HAP-1 (cell line): ENCODE results near the gene ZNF860.
"Not testable (repeated sequence)": the region's sequence is repeated elsewhere in the genome, so short reads cannot be mapped to it uniquely, and the experiment has no call there.

Source experiments
- DNase-seq, 2 experiments: peaks; one replicate each; pipeline ENCODE4 v3.0.0-alpha.2; 2016 to 2020; ENCODE audit warnings: low spot score in 2 of 2
- H3K27me3 ChIP-seq: fragments of 250-450 bp; sonication (Bioruptor Pico); 2 replicates; pipeline ENCODE4 v1.5.1; 2020; ENCODE audit warnings: low read depth, mild to moderate bottlenecking, moderate library complexity
- H3K36me3 ChIP-seq: fragments of 250-450 bp; sonication (Bioruptor Pico); replicated peaks from 2 replicates; pipeline ENCODE4 v1.5.1; 2020; ENCODE audit warnings: mild to moderate bottlenecking
- H3K4me1 ChIP-seq: fragments of 250-450 bp; sonication (Bioruptor Pico); 2 replicates; pipeline ENCODE4 v1.5.1; 2020; ENCODE audit warnings: mild to moderate bottlenecking
- H3K4me3 ChIP-seq: fragments of 250-450 bp; sonication (Bioruptor Pico); 2 replicates; pipeline ENCODE4 v1.5.1; 2020; ENCODE audit warnings: mild to moderate bottlenecking, moderate library complexity
- H3K9me3 ChIP-seq: fragments of 250-450 bp; sonication (Bioruptor Pico); 2 replicates; pipeline ENCODE4 v1.5.1; 2020; ENCODE audit warnings: mild to moderate bottlenecking, moderate library complexity
- in situ Hi-C: fragments of 300-500 bp; cut with MboI; formaldehyde crosslinking; loops from 3 replicates; pipeline ENCODE4 v1.14.3; 2020; ENCODE audit warnings: low sequenced_read_pairs, inconsistent platforms, mixed read lengths

The ZNF860 gene

DNA sequence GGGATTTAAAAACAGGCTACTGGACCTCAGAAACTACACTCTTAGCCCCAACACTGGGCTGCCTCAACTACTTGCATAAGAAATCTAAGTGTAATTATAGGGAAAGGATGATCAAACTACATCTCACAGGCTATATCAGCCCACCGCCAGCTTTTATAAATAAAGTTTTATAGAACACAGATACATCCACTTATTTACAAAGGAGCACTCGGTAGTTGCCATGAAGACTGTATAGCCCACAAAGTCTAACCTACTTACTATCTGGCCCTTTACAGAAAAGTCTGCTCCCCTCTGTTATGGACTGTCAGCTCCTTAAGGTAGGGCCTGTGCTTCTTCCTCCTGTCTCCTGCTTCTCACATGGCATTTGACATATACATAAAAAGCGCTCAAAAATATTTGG is 9.9 kb upstream of the ZNF860 start:
- in situ Hi-C loops, result no loop called here
- Histone ChIP-seq H3K9me3 (no peaks in the 10 kb centered on the region), H3K4me1 (peaks cover 25% of the 10 kb centered on the region)

DNA sequence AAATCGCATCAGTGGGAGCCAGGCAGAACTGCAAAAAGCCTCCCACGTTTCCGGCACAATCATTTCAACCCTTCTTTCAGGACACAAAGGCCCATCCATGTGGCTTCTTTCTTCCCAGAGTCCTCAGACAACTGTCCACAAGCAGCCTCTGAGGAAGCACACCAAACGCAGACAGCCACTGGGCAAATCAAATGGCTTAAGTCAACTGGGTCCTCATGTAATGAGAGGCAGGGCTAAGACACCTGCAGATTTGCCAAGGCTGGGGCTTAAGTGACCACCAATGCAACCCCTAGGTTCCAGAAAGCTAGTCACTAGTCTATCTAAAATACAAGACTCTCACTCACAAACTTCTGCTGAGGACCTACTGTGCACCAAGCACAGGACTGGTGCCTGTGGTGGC is 8.5 kb upstream of the ZNF860 start:
- no peak overlapping the region for H3K4me3 ChIP-seq
- no peaks in the 10 kb centered on the region for H3K27me3 ChIP-seq
- in situ Hi-C loops, result no loop called here
- no peaks in the 10 kb centered on the region for H3K36me3 ChIP-seq
- H3K9me3 ChIP-seq, result no peaks in the 10 kb centered on the region
- H3K4me1 ChIP-seq, result peaks cover 17% of the 10 kb centered on the region
- no peak for DNase-seq

More for the DNA sequence above, 9.9 kb upstream of the ZNF860 start:
- no peak overlapping the region for H3K4me3 ChIP-seq
- H3K27me3 ChIP-seq, result no peaks in the 10 kb centered on the region
- DNase-seq, result no peak
- no peaks in the 10 kb centered on the region for H3K36me3 ChIP-seq

DNA sequence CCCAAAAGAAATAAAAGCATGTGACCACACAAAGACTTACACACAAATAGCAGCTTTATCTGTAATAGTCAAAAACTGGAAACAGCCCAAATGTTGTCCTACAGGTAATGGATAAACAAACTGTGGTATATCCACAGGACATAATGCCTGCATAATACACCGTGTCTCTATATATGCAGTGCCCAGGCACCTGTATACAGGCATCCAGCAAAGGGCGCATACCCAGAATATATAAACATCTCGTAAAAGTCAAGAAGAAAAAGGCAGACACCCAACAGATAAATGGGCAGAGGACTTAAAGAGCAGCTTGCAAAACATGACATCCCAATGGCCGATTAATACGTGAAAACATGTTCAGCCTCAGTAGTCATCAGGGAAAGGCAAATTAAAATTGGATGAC is 7.7 kb upstream of the ZNF860 start:
- in situ Hi-C loops, result no loop called here
- Histone ChIP-seq H3K27me3 (no peaks in the 10 kb centered on the region), H3K4me3 (no peak overlapping the region), H3K9me3 (no peaks in the 10 kb centered on the region), H3K4me1 (peaks cover 12% of the 10 kb centered on the region), H3K36me3 (no peaks in the 10 kb centered on the region)
- no peak for DNase-seq

DNA sequence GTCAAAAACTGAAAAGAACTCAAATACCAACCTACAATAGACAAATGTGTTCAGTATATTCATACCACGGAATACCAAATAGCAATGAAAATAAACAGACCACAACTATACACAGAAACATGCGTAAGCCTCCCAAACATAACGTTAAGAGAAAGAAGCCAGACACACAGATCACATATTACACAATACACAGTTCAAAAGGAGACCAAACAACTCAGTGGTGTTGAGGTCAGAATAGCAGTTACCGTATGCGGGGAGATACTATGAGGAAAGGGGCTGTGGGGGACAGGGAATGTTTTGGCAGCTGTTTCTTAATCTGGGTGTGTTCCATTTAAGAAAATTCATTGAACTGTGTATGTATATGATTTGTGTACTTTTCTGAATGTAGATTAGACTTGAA is 7.1 kb upstream of the ZNF860 start:
- in situ Hi-C loops, result no loop called here
- Histone ChIP-seq H3K36me3 (no peaks in the 10 kb centered on the region), H3K4me3 (no peak overlapping the region), H3K4me1 (peaks cover 8% of the 10 kb centered on the region), H3K27me3 (no peaks in the 10 kb centered on the region), H3K9me3 (no peaks in the 10 kb centered on the region)
- no peak for DNase-seq

DNA sequence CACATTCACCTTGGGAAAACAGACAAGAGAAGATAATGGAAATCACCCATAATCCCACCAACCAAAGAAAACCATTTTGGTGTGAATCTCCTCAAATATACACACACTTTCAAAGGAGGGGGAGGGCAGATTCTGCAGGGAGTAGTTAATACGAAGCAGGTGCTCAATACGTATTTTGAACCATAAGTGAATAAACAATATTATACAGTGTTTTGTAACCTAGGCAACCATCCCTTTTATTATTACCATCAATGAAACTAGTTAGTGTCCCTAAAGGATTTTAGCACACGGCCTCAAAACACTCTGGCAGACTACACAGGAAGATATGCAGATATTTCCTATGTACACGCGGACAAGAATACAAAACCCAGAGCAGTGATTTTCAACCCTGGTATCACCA is 6.6 kb upstream of the ZNF860 start:
- Histone ChIP-seq H3K9me3 (no peaks in the 10 kb centered on the region), H3K27me3 (no peaks in the 10 kb centered on the region), H3K4me1 (peaks cover 5% of the 10 kb centered on the region), H3K4me3 (no peak overlapping the region), H3K36me3 (no peaks in the 10 kb centered on the region)
- no peak for DNase-seq
- in situ Hi-C loops, result no loop called here

DNA sequence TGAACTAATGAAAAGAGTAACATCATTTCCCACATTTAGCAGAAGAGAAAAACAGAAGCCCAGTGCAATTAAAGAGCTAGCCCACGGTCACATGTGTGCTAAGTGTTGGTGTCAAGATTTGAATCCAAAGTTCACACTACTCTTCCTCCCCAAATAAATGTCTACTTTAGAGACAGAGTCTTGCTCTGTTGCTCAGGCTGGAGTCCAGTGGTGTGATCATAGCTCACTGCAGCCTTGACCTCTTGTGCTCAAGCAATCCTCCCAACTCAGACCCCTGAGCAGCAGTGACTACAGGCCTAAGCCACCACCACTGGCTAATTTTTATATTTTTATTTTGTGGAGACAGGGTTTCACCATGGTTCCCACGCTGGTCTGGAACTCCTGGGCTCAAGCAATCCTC is 5.2 kb upstream of the ZNF860 start:
- Histone ChIP-seq H3K27me3 (no peaks in the 10 kb centered on the region), H3K9me3 (no peaks in the 10 kb centered on the region), H3K4me1 (peaks cover 4% of the 10 kb centered on the region; the same call in 1 of the 2 replicates), H3K36me3 (no peaks in the 10 kb centered on the region), H3K4me3 (no peak overlapping the region)
- in situ Hi-C loops, result no loop called here
- DNase-seq, result no peak

DNA sequence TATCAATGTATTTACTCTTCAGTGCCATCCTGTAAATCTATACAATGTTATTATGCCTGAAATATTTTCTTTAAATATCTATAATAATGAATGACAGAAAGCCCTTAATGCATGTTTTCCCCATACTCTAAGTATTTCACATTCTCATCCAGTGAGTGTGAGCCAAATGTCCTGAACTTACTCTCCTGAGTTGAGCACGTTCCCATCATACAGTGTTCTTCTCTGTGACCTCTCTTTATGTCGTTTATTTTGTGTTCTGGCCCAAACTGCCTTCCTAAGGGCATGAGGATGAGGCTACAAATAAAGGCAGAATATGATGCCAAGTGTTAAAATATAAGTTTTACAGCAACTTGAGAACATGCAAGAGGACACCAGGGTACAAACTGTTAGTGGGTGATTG is 3.8 kb upstream of the ZNF860 start:
- no peaks in the 10 kb centered on the region for H3K9me3 ChIP-seq
- in situ Hi-C loops, result no loop called here
- no peaks in the 10 kb centered on the region for H3K27me3 ChIP-seq
- H3K4me3 ChIP-seq, result no peak overlapping the region
- H3K36me3 ChIP-seq, result no peaks in the 10 kb centered on the region
- DNase-seq, result no peak
- peaks cover 13% of the 10 kb centered on the region for H3K4me1 ChIP-seq

DNA sequence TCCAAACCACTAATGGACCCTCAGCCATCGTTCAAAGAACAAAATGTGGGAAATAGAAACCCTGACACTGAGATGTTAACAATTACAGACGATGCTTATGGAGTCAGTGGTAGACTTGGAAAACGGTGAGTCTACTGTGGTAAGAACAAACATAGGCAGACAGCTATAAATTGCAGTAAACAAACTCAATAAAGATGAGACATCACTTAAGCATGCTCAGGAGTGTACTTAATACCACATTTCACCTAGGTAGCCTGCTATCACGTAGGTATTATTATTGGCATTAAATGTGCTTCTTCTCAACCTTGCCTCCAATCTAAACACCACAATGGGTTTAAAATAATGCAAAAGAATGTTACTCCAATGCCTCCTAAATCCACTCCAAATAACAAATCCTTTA is 3.0 kb upstream of the ZNF860 start:
- no peaks in the 10 kb centered on the region for H3K9me3 ChIP-seq
- no peak for DNase-seq
- no peaks in the 10 kb centered on the region for H3K27me3 ChIP-seq
- H3K4me1 ChIP-seq, result peaks cover 13% of the 10 kb centered on the region
- in situ Hi-C loops, result no loop called here
- H3K36me3 ChIP-seq, result no peaks in the 10 kb centered on the region
- no peak overlapping the region for H3K4me3 ChIP-seq

DNA sequence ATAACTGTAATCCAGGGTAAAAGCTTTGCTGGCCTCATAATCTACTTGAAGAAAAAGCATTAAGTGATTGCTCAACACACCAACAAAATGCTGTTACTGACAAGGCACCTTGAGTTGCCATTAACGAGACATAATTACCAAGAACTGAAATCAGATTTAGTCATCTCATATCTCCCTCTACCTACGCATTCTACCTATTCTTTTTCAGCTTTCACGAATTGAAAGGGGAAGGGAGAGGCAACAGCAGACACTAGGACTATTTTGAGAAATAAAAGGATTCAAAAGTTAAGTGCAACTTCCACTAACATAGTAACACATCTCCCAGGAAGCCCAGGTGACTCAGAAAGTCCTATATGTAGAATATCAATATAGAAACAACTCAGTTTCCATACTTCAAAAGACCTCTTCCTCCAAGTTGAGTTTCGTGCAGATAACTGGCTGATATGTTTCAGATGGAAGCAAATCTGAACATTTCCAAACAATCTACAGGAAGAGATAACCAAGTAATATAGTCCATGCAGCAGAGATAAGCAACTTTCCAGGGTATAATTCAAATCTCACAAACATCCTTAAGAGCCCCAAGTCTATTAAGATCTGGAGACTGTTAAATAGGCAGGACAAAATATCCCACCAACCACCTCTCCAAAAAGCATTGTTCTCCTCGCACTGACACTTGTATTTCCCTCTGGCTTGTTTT is 2.4 kb upstream of the ZNF860 start:
- no peaks in the 10 kb centered on the region for H3K36me3 ChIP-seq
- no peak for DNase-seq

GRCh38 chr3:31980530-31981205 is 882 bp upstream of the ZNF860 start:
- H3K36me3 ChIP-seq, result no peaks in the 10 kb centered on the region
- H3K9me3 ChIP-seq, result no peaks in the 10 kb centered on the region
- H3K4me1 ChIP-seq, result peaks cover 9% of the 10 kb centered on the region
- H3K27me3 ChIP-seq, result no peaks in the 10 kb centered on the region
- peak overlapping the region; percentile 68 for H3K4me3 ChIP-seq
- in situ Hi-C loops, result no loop called here
- DNase-seq, result peak; percentile 44 to 74

More for the DNA sequence above, 2.4 kb upstream of the ZNF860 start:
- no peaks in the 10 kb centered on the region for H3K9me3 ChIP-seq
- H3K27me3 ChIP-seq, result no peaks in the 10 kb centered on the region
- peaks cover 13% of the 10 kb centered on the region for H3K4me1 ChIP-seq
- in situ Hi-C loops, result no loop called here
- no peak overlapping the region for H3K4me3 ChIP-seq

DNA sequence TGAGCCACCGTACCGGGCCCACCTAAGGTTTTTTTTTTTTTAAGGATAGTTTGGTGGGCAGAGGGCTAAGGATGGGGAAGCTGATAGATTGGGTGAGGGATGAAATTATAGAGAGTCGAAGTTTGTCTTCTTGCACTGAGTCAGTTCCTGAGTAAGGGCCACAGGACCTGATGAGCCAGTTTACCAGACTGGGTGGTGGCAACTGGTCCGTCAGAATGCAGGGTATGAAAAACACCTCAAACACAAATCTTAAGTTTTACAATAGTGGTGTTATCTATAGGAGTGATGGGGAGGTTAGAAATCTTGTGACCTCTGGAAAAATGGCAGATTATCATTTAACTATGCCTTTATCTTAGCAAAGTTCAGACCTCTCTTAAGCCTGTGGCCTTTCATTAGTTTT is 2.8 kb downstream of the ZNF860 start:
- Histone ChIP-seq H3K36me3 (no peaks in the 10 kb centered on the region), H3K9me3 (no peaks in the 10 kb centered on the region), H3K4me1 (peaks cover 9% of the 10 kb centered on the region), H3K4me3 (no peak overlapping the region), H3K27me3 (no peaks in the 10 kb centered on the region)
- no peak for DNase-seq
- in situ Hi-C loops, result no loop called here

DNA sequence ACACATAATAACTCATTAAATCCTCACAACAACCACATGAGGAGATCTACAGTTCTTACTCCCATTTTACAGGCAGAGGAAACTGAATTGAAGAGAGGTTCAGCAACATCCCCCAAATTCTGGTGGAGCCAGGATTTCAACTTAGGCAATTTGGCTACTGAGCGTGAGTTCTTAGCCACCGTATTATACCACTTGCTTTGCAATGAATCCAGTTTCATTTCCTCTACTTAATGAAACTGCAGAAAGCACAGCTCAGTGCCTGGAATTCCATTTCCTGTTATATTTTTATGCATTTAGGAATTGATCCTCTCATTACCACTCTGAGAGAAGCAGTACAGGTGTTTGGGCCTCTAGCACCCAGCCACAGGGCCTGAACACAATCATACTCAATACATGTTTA is 4.3 kb downstream of the ZNF860 start:
- DNase-seq, result no peak
- Histone ChIP-seq H3K4me1 (peaks cover 9% of the 10 kb centered on the region; the same call in 1 of the 2 replicates), H3K36me3 (no peaks in the 10 kb centered on the region), H3K9me3 (no peaks in the 10 kb centered on the region), H3K4me3 (no peak overlapping the region), H3K27me3 (no peaks in the 10 kb centered on the region)
- in situ Hi-C loops, result no loop called here

- H3K9me3 ChIP-seq, result no peaks in the 10 kb centered on the region
Measured at GRCh38 chr3:31988271-31988670, 6.7 kb downstream of the ZNF860 start.

DNA sequence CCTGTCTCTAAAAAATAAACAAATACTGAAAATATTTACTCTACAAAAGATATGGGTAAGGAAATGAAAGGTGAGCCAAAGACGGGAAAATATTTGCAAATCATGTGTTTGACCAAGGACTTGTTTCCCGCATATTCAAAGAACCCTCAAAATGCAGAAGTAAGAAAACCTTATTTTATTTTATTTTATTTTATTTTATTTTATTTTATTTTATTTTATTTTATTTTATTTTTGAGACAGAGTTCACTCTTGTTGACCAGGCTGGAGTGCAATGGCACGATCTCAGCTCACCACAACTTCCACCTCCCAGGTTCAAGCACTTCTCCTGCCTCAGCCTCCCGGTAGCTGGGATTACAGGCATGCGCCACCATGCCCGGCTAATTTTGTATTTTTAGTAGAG is 11.4 kb downstream of the ZNF860 start:
- H3K4me1 ChIP-seq, H3K9me3 ChIP-seq, in situ Hi-C loops, H3K36me3 ChIP-seq, H3K27me3 ChIP-seq, H3K4me3 ChIP-seq, DNase-seq: not testable (repeated sequence)

More at GRCh38 chr3:31988271-31988670, 6.7 kb downstream of the ZNF860 start:
- Histone ChIP-seq H3K4me1 (no peaks in the 10 kb centered on the region), H3K4me3 (no peak overlapping the region), H3K27me3 (no peaks in the 10 kb centered on the region), H3K36me3 (no peaks in the 10 kb centered on the region)
- DNase-seq, result no peak
- in situ Hi-C loops, result no loop called here
